Gastrocnemius medialis (tissue), 4 donors: Measurements from ENCODE around the gene CIDEB. TPM values are rescaled to one million over a fixed set of nuclear protein-coding genes. Genes with fewer than 3 reads are reported as not detected.

ENCODE experiments used
- ATAC-seq, 2 donors: fragments of 150-250 bp; one replicate each; pipeline ENCODE4 v1.9.1; 2016
- DNase-seq, 2 donors: peaks; one replicate each; pipeline ENCODE4 v3.0.0-alpha.2; 2019
- H3K27ac ChIP-seq, 4 donors: fragments of 200-600 bp; sonication (generic); 1 replicate in 1 of 4; 2 replicates in 3 of 4; pipeline ENCODE4 v1.5.1; 2016 to 2018; ENCODE audit warnings: mild to moderate bottlenecking in 2 of 4, moderate library complexity in 1 of 4
- H3K27me3 ChIP-seq, 3 donors: fragments of 200-600 bp; sonication (generic) in 2 of 3; 1 replicate in 1 of 3; 2 replicates in 2 of 3; pipeline versions ENCODE4 v1.5.1 to v1.6.0; 2016 to 2019; ENCODE audit warnings: mild to moderate bottlenecking in 1 of 3, moderate library complexity in 1 of 3
- H3K36me3 ChIP-seq, 2 donors: fragments of 200-600 bp; sonication (generic) in 1 of 2; one replicate each; pipeline ENCODE4 v1.5.1; 2017 to 2018
- H3K4me1 ChIP-seq, 2 donors: fragments of 200-600 bp; sonication (generic) in 1 of 2; one replicate each; pipeline ENCODE4 v1.5.1; 2016 to 2017; ENCODE audit warnings: mild to moderate bottlenecking in 2 of 2
- H3K4me3 ChIP-seq, 4 donors: fragments of 200-600 bp; sonication (generic) in 3 of 4; 1 replicate in 1 of 4; 2 replicates in 3 of 4; pipeline ENCODE4 v1.5.1; 2016 to 2019; ENCODE audit warnings: mild to moderate bottlenecking in 2 of 4
- H3K9me3 ChIP-seq, 3 donors: fragments of 200-600 bp; sonication (generic) in 2 of 3; 1 replicate in 1 of 3; 2 replicates in 2 of 3; pipeline ENCODE4 v1.5.1; 2016 to 2019
- CTCF ChIP-seq, 5 experiments: fragments of 450-650 bp in 3 of 5; fragments of 200-600 bp in 2 of 5; sonication (generic) in 2 of 5; IDR thresholded peaks in 4 of 5; conservative IDR thresholded peaks in 1 of 5; 1 replicate in 4 of 5; 2 replicates in 1 of 5; pipeline ENCODE4 v1.5.1; 2016 to 2019; ENCODE audit warnings: antibody characterized with exemption in 5 of 5, mild to moderate bottlenecking in 3 of 5, moderate library complexity in 3 of 5
- POLR2A ChIP-seq, 2 donors: fragments of 450-650 bp; IDR thresholded peaks; one replicate each; pipeline ENCODE4 v1.6.1; 2017; ENCODE audit warnings: antibody characterized with exemption in 2 of 2, mild to moderate bottlenecking in 2 of 2, moderate library complexity in 2 of 2
- in situ Hi-C, 4 donors: fragments of 200-750 bp; cut with MboI; loops; one replicate each; pipeline versions ENCODE4 v1.15.0 to v1.8.0; 2017; ENCODE audit warnings: low sequenced_read_pairs in 4 of 4
- intact Hi-C: fragments of 100-400 bp; cut with DNase I; formaldehyde crosslinking; loops from one replicate; pipeline ENCODE4 v1.15.1; 2023; ENCODE audit warnings: low total_unique reads
- total RNA-seq, 4 donors: library from RNA; depleted of rRNA; stranded (reverse); fragments of >200 nt; gene quantifications; one replicate each; pipeline versions ENCODE4 v1.1.0 to v1.2.3, GENCODE V29; 2016

The CIDEB gene
- total RNA-seq, 4 donors from 2014 or later = 0.39 to 1.5 (median 0.88) TPM

GRCh38 chr14:24314377-24315193, 6.8 kb upstream of the CIDEB start:
- ATAC-seq = no peak
- H3K9me3 ChIP-seq = no peaks in the 10 kb centered on the region
- H3K4me1 ChIP-seq = peaks cover 11 to 18% of the 10 kb centered on the region in 2 donors
- H3K36me3 ChIP-seq = no peaks in the 10 kb centered on the region
- peaks cover 11 to 31% (median 20%) of the 10 kb centered on the region in 3 donors for H3K27me3 ChIP-seq
- H3K27ac ChIP-seq = peak overlapping the region in 2 of 4 donors; percentile 53 to 74
- DNase-seq = no peak
- no peak overlapping the region for H3K4me3 ChIP-seq
- intact Hi-C loops = loop anchor here (5.0 kb wide), 1 partner anchor 123 kb away; no protein-coding TSS in a partner anchor
- no peak for TF ChIP-seq CTCF (IDR thresholded peaks at IDR 0.05 in 4 of 5, conservative IDR thresholded peaks at IDR 0.05 in 1 of 5)
- TF ChIP-seq POLR2A (IDR thresholded peaks at IDR 0.05) = no peak
- in situ Hi-C loops = no loop called here

- in situ Hi-C loops (no loop called here), intact Hi-C loops (loop anchor here (5.0 kb wide), 1 partner anchor 123 kb away; no protein-coding TSS in a partner anchor)
- DNase-seq = no peak
- H3K4me1 ChIP-seq = peaks cover 12 to 18% of the 10 kb centered on the region in 2 donors
- H3K4me3 ChIP-seq = no peak overlapping the region
- H3K9me3 ChIP-seq = no peaks in the 10 kb centered on the region
- H3K36me3 ChIP-seq = no peaks in the 10 kb centered on the region
- no peak for ATAC-seq
- no peak for TF ChIP-seq POLR2A (IDR thresholded peaks at IDR 0.05)
- no peak for TF ChIP-seq CTCF (IDR thresholded peaks at IDR 0.05 in 4 of 5, conservative IDR thresholded peaks at IDR 0.05 in 1 of 5)
- H3K27ac ChIP-seq = peak overlapping the region in 2 of 4 donors; percentile 24 to 74
- H3K27me3 ChIP-seq = peaks cover 7 to 25% (median 17%) of the 10 kb centered on the region in 3 donors
These were observed 6.1 kb upstream of the CIDEB start for GRCh38 chr14:24313913-24314312.

- Histone ChIP-seq H3K27me3 (peaks cover 3 to 15% (median 15%) of the 10 kb centered on the region in 3 donors), H3K9me3 (no peaks in the 10 kb centered on the region), H3K27ac (peak overlapping the region; percentile 71 to 81 (median 73)), H3K4me1 (peaks cover 12 to 20% of the 10 kb centered on the region in 2 donors), H3K36me3 (no peaks in the 10 kb centered on the region), H3K4me3 (no peak overlapping the region)
- DNase-seq (peak in 1 of 2 donors; percentile 37), ATAC-seq (no peak)
- in situ Hi-C loops (no loop called here), intact Hi-C loops (loop anchor here (5.0 kb wide), 1 partner anchor 124 kb away; no protein-coding TSS in a partner anchor)
- TF ChIP-seq CTCF (IDR thresholded peaks at IDR 0.05 in 4 of 5, conservative IDR thresholded peaks at IDR 0.05 in 1 of 5) = no peak
- no peak for TF ChIP-seq POLR2A (IDR thresholded peaks at IDR 0.05)
These were observed 5.1 kb upstream of the CIDEB start for GRCh38 chr14:24312736-24313507.

- in situ Hi-C loops = no loop called here
- Histone ChIP-seq H3K36me3 (peaks cover 0 to 2% of the 10 kb centered on the region in 2 donors), H3K4me3 (peak overlapping the region; percentile 51 to 75 (median 55)), H3K4me1 (peaks cover 12 to 22% of the 10 kb centered on the region in 2 donors), H3K27me3 (peaks cover 3 to 6% (median 6%) of the 10 kb centered on the region in 3 donors), H3K9me3 (no peaks in the 10 kb centered on the region), H3K27ac (peak overlapping the region; percentile 71 to 81 (median 73))
- ATAC-seq (no peak), DNase-seq (no peak)
- intact Hi-C loops = loop anchor here (1.0 to 5.0 kb wide), 3 partner anchors 41 to 125 kb away; partner anchors contain the start of genes RABGGTA and TINF2
- no peak for TF ChIP-seq POLR2A (IDR thresholded peaks at IDR 0.05)
- TF ChIP-seq CTCF (IDR thresholded peaks at IDR 0.05 in 4 of 5, conservative IDR thresholded peaks at IDR 0.05 in 1 of 5) = no peak
These were observed 4.2 kb upstream of the CIDEB start for GRCh38 chr14:24311837-24312615.
